K562 (cell line): ENCODE measurements around the gene JAKMIP1. TPM values are rescaled to one million over a fixed set of nuclear protein-coding genes. Genes with fewer than 3 reads are reported as not detected.

ENCODE experiments used
- ATAC-seq: fragments of 200-7000 bp; cut with Tn5 transposase; 3 replicates; pipeline ENCODE4 v1.9.1; 2020; ENCODE audit warnings: moderate library complexity
- BruUV-seq: library from RNA; stranded (reverse); fragments of 400-500 nt; replicated peaks from 2 replicates; lab custom pipeline; 2021; lab: Mats Ljungman, UMichigan
- CTCF ChIA-PET: fragments of 300-600 bp; formaldehyde crosslinking; extraction: SDS; loops from one replicate; lab custom pipeline; 2021; ENCODE audit warnings: low intra/inter-chr PET ratio; lab: Yijun Ruan, JAX
- POLR2A ChIA-PET: fragments of 300-600, 350-650 bp; sonication (Branson Sonifier 250); formaldehyde crosslinking; extraction: SDS; loops from one replicate; lab custom pipeline; 2021; ENCODE audit warnings: antibody characterized with exemption, inconsistent platforms; lab: Yijun Ruan, JAX
- DNase-seq, 4 experiments: peaks; one replicate each; pipeline versions ENCODE4 v3.0.0 to v3.0.0-alpha.2; 2011 to 2018; ENCODE audit warnings: low spot score in 3 of 4, mixed read lengths in 3 of 4; ENCODE audit errors: extremely low read depth in 1 of 4
- FAIRE-seq: peaks from 2 replicates; lab custom pipeline; 2011; peaks lifted over from hg19 to GRCh38; lab: Jason Lieb, UNC
- H2AFZ ChIP-seq: 2 replicates; pipeline ENCODE4 v1.6.0; 2011; ENCODE audit warnings: low read depth, low read length, control low read depth, inconsistent platforms
- H3K27ac ChIP-seq: fragments of 200-600 bp; 3 replicates; pipeline ENCODE4 v1.8.0; 2011; ENCODE audit warnings: low read depth, mild to moderate bottlenecking, control low read depth, inconsistent platforms, low read length, moderate library complexity, mixed read lengths; ENCODE audit errors: extremely low read depth
- H3K27me3 ChIP-seq, 2 experiments: fragments of 300-600 bp in 1 of 2; 2 replicates in 1 of 2; 3 replicates in 1 of 2; pipeline versions ENCODE4 v1.6.0 to v1.8.0; 2011; ENCODE audit warnings: inconsistent platforms in 2 of 2, low read length in 2 of 2, mild to moderate bottlenecking in 1 of 2, mixed read lengths in 1 of 2, moderate library complexity in 1 of 2; ENCODE audit not compliant: control insufficient read depth in 2 of 2, insufficient read depth in 2 of 2
- H3K36me3 ChIP-seq: fragments of 300-600 bp; 3 replicates; pipeline ENCODE4 v1.8.0; 2011; ENCODE audit warnings: mild to moderate bottlenecking, low read length, inconsistent platforms; ENCODE audit not compliant: control insufficient read depth, insufficient read depth
- H3K4me1 ChIP-seq, 2 experiments: fragments of 200-600 bp in 1 of 2; replicated peaks in 1 of 2; 2 replicates in 1 of 2; 3 replicates in 1 of 2; pipeline versions ENCODE4 v1.5.1 to v1.8.0; 2011; ENCODE audit warnings: inconsistent platforms in 2 of 2, low read length in 2 of 2, mild to moderate bottlenecking in 1 of 2, mixed read lengths in 1 of 2, moderate library complexity in 1 of 2; ENCODE audit not compliant: control insufficient read depth in 2 of 2, insufficient read depth in 2 of 2
- H3K4me2 ChIP-seq: 2 replicates; pipeline ENCODE4 v1.6.1; 2011; ENCODE audit warnings: low read length, control low read depth, inconsistent platforms, mixed read lengths; ENCODE audit not compliant: insufficient read depth
- H3K4me3 ChIP-seq: fragments of 200-600 bp; sonication (generic), shearing (Covaris generic); 2 replicates; pipeline ENCODE4 v1.5.1; 2016; ENCODE audit warnings: control low read depth, inconsistent platforms
- H3K79me2 ChIP-seq: fragments of 200-600 bp; 3 replicates; pipeline ENCODE4 v1.8.0; 2011; ENCODE audit warnings: low read length, inconsistent platforms; ENCODE audit not compliant: control insufficient read depth, insufficient read depth
- H3K9ac ChIP-seq, 2 experiments: 2 replicates each; pipeline versions ENCODE4 v1.6.0 to v1.6.1; 2011; ENCODE audit warnings: low read depth in 2 of 2, low read length in 2 of 2, control low read depth in 1 of 2, inconsistent platforms in 1 of 2, mild to moderate bottlenecking in 1 of 2, mixed read lengths in 1 of 2; ENCODE audit not compliant: insufficient read depth in 1 of 2
- H3K9me1 ChIP-seq: one replicate; pipeline ENCODE4 v1.6.0; 2011; ENCODE audit warnings: inconsistent platforms, mild to moderate bottlenecking, low read length, moderate library complexity; ENCODE audit not compliant: control insufficient read depth, insufficient read depth
- H3K9me3 ChIP-seq: replicated peaks from 2 replicates; pipeline ENCODE4 v1.5.1; 2011; ENCODE audit warnings: low read depth, low read length, inconsistent platforms; ENCODE audit not compliant: control insufficient read depth, insufficient read depth
- H4K20me1 ChIP-seq: replicated peaks from 2 replicates; pipeline ENCODE4 v1.6.1; 2011; ENCODE audit warnings: low read length, inconsistent platforms, mixed read lengths; ENCODE audit not compliant: control insufficient read depth, insufficient read depth
- ATF1 ChIP-seq, 2 experiments: fragments of 450-650 bp in 1 of 2; IDR thresholded peaks; 2 replicates each; pipeline ENCODE4 v1.6.1; 2016; ENCODE audit warnings: missing compliant biosample characterization in 1 of 2, missing genetic modification characterization in 1 of 2
- BMI1 ChIP-seq: fragments of 150-350 bp; IDR thresholded peaks from 2 replicates; pipeline ENCODE4 v1.6.1; 2014; ENCODE audit warnings: low read length
- E2F3 ChIP-seq: fragments of 250-450 bp; sonication (Bioruptor Pico); IDR thresholded peaks from 2 replicates; pipeline ENCODE4 v1.4.0; 2020; ENCODE audit warnings: mild to moderate bottlenecking
- ETS2 ChIP-seq: IDR thresholded peaks from 2 replicates; pipeline ENCODE4 v1.6.1; 2016; ENCODE audit warnings: borderline replicate concordance, missing genetic modification characterization, mild to moderate bottlenecking, moderate library complexity, missing compliant biosample characterization; ENCODE audit not compliant: poor library complexity, severe bottlenecking
- HCFC1 ChIP-seq: IDR thresholded peaks from 2 replicates; pipeline ENCODE4 v1.6.1; 2012; ENCODE audit warnings: low read depth, low read length, improper control_type of control experiment
- ID3 ChIP-seq, 2 experiments: fragments of 250-450 bp in 1 of 2; fragments of 450-650 bp in 1 of 2; sonication (Bioruptor Pico) in 1 of 2; IDR thresholded peaks; 2 replicates each; pipeline versions ENCODE4 v1.6.1 to v1.8.0; 2016 to 2021; ENCODE audit warnings: mild to moderate bottlenecking in 2 of 2, moderate library complexity in 2 of 2, missing compliant biosample characterization in 1 of 2, missing genetic modification characterization in 1 of 2
- MEF2D ChIP-seq: conservative IDR thresholded peaks from 2 replicates; pipeline ENCODE4 v1.6.1; 2016; ENCODE audit warnings: low read depth, missing genetic modification characterization, missing compliant biosample characterization
- MIER1 ChIP-seq: fragments of 450-650 bp; IDR thresholded peaks from 2 replicates; pipeline ENCODE4 v1.6.1; 2016; ENCODE audit warnings: antibody characterized with exemption, mild to moderate bottlenecking, low read depth
- NELFE ChIP-seq: IDR thresholded peaks from 2 replicates; pipeline ENCODE4 v1.6.1; 2011; ENCODE audit warnings: mild to moderate bottlenecking; ENCODE audit not compliant: insufficient read depth, insufficient read length
- UBTF ChIP-seq, 2 experiments: IDR thresholded peaks; 2 replicates each; pipeline ENCODE4 v1.6.1; 2012; ENCODE audit warnings: improper control_type of control experiment in 2 of 2, low read depth in 2 of 2, low read length in 2 of 2, borderline replicate concordance in 1 of 2
- ZNF512 ChIP-seq: IDR thresholded peaks from 2 replicates; pipeline ENCODE4 v1.6.1; 2016; ENCODE audit warnings: missing genetic modification characterization, missing compliant biosample characterization
- ZNF639 ChIP-seq, 2 experiments: fragments of 200-800 bp in 1 of 2; sonication (Bioruptor generic) in 1 of 2; sonication (generic) in 1 of 2; formaldehyde crosslinking in 1 of 2; IDR thresholded peaks in 1 of 2; conservative IDR thresholded peaks in 1 of 2; 2 replicates each; pipeline versions ENCODE4 v1.5.0 to v1.6.1; 2016 to 2020; ENCODE audit warnings: missing compliant biosample characterization in 1 of 2, missing genetic modification characterization in 1 of 2, missing genetic modification reagents in 1 of 2
- ZSCAN32 ChIP-seq: fragments of 450-650 bp; formaldehyde crosslinking; IDR thresholded peaks from 2 replicates; pipeline ENCODE4 v1.4.0; 2020; ENCODE audit warnings: mild to moderate bottlenecking, moderate library complexity
- WGBS: fragments of 100-300 bp; shearing (Covaris generic); methylation state at CpG from one replicate; pipeline ENCODE4 v1.1.6; 2016; ENCODE audit warnings: low coverage, mixed read lengths; ENCODE audit not compliant: insufficient coverage; ENCODE audit errors: missing lambda C conversion rate; 5-methylcytosine and 5-hydroxymethylcytosine counted together
- in situ Hi-C: fragments of 300-500 bp; cut with MboI; formaldehyde crosslinking; loops from 4 replicates; pipeline ENCODE4 v1.15.0; 2018; ENCODE audit warnings: inconsistent platforms, mixed read lengths
- intact Hi-C: fragments of 100-400 bp; cut with micrococcal nuclease; formaldehyde crosslinking; loops from 2 replicates; pipeline ENCODE4 v1.14.2; 2022
- polyA plus RNA-seq, 8 experiments: library from polyadenylated mRNA; depleted of rRNA in 4 of 8; stranded (reverse) in 5 of 8; unstranded in 3 of 8; fragments of >200 nt; fragmentation: Nextera tagmentation in 2 of 8; fragmentation: Illumina TruSeq in 1 of 8; extraction: Ambion mirVana in 2 of 8; extraction: Trizol in 1 of 8; gene quantifications; 2 replicates each; pipeline versions ENCODE4 v1.2.1 to v1.2.3, GENCODE V29; 2011 to 2014; ENCODE audit warnings: inconsistent platforms in 1 of 8, missing spikeins in 1 of 8
- total RNA-seq, 7 experiments: library from RNA; depleted of rRNA in 6 of 7; stranded (reverse); fragments of >200 nt in 6 of 7; fragmentation: Illumina TruSeq in 2 of 7; extraction: Trizol in 2 of 7; gene quantifications; 2 replicates each; pipeline versions ENCODE4 v1.2.1 to v1.2.3, GENCODE V29; 2011 to 2021; ENCODE audit warnings: low replicate concordance in 1 of 7
- TF ChIP-seq, protein P1 (sequence below): fragments of 200-800 bp; sonication (Bioruptor generic); IDR thresholded peaks from 2 replicates; pipeline ENCODE4 v1.6.1; 2017; ENCODE audit warnings: missing genetic modification characterization, missing compliant biosample characterization

Gene JAKMIP1
- total and polyA plus RNA-seq, 9 of the 15 experiments (the other 6 are each of a cell fraction or from before 2014, with no cell fraction given), result not detected

DNA sequence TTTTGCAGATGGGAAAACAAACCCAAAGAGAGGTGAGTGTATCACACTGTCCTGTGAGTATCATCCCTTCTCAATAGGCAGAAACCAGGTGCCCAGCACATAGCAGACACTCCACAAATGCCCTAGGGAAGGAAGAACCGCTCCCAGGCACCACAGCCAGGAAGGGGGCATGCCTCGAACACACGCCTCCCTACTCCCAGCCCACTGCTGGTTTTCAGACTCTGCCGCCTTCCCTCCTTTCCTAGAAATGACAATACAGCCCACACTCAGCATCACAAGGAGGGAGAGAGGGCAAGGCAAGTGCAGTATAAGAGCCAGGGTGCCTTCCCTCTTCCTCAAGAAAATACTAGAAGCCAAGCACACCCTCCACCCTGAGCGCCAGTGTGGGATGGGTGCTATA lies 16.2 kb downstream of the JAKMIP1 start:
- POLR2A ChIA-PET, result interaction anchor here (0.7 kb wide), 1 partner anchor 17 kb away, joined by 3 read pairs; no protein-coding TSS in a partner anchor
- H3K27ac ChIP-seq, result no peak overlapping the region
- H2AFZ ChIP-seq, result no peak overlapping the region
- no peak overlapping the region for H3K4me3 ChIP-seq
- DNase-seq (no peak), FAIRE-seq (no peak), ATAC-seq (no peak)
- H3K4me2 ChIP-seq, result no peak overlapping the region
- intact Hi-C loops (no loop called here), in situ Hi-C loops (no loop called here)
- H3K9ac ChIP-seq, result no peak overlapping the region
- no peaks in the 10 kb centered on the region; a peak in 1 of 5 replicates for H3K27me3 ChIP-seq
- H3K79me2 ChIP-seq, result no peaks in the 10 kb centered on the region
- no TSS peak for BruUV-seq
- no peaks in the 10 kb centered on the region for H3K36me3 ChIP-seq
- H3K4me1 ChIP-seq, result no peaks in the 10 kb centered on the region
- H3K9me1 ChIP-seq, result no peaks in the 10 kb centered on the region
- 0% methylated on average over 5 of the region's 5 CpGs for WGBS
- CTCF ChIA-PET, result no interaction called here
- H4K20me1 ChIP-seq, result no peaks in the 10 kb centered on the region
- H3K9me3 ChIP-seq, result no peaks in the 10 kb centered on the region
- TF ChIP-seq MIER1, result no peak
- TF ChIP-seq, protein P1, sequence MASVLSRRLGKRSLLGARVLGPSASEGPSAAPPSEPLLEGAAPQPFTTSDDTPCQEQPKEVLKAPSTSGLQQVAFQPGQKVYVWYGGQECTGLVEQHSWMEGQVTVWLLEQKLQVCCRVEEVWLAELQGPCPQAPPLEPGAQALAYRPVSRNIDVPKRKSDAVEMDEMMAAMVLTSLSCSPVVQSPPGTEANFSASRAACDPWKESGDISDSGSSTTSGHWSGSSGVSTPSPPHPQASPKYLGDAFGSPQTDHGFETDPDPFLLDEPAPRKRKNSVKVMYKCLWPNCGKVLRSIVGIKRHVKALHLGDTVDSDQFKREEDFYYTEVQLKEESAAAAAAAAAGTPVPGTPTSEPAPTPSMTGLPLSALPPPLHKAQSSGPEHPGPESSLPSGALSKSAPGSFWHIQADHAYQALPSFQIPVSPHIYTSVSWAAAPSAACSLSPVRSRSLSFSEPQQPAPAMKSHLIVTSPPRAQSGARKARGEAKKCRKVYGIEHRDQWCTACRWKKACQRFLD (CRISPR knock-in tag), result no peak
- TF ChIP-seq ETS2, result no peak
- TF ChIP-seq UBTF (IDR thresholded peaks at IDR 0.05; ENCODE audit: borderline replicate concordance in 1 of 2, low read depth in 2 of 2, low read length in 2 of 2), result no peak
- TF ChIP-seq ATF1 (CRISPR knock-in tag; IDR thresholded peaks at IDR 0.05), result no peak
- no peak for TF ChIP-seq ATF1 (tag; IDR thresholded peaks at IDR 0.05)
- TF ChIP-seq MEF2D (tag), result no peak
- TF ChIP-seq ZSCAN32, result no peak
- no peak for TF ChIP-seq HCFC1
- TF ChIP-seq NELFE, result no peak
- no peak for TF ChIP-seq ID3 (CRISPR knock-in tag; IDR thresholded peaks at IDR 0.05)
- no peak for TF ChIP-seq ID3 (tag; IDR thresholded peaks at IDR 0.05)
- no peak for TF ChIP-seq BMI1
- no peak for TF ChIP-seq ZNF512 (tag)
- TF ChIP-seq E2F3, result no peak
- TF ChIP-seq ZNF639 (CRISPR knock-in tag; conservative IDR thresholded peaks at IDR 0.05 in 1 of 2, IDR thresholded peaks at IDR 0.05 in 1 of 2), result no peak
